ENCODE measurements around the gene FRMD4B. TPM values are rescaled to one million over a fixed set of nuclear protein-coding genes. Genes with fewer than 3 reads are reported as not detected.

The FRMD4B gene
- total RNA-seq, 4 donors from 2014 or later: 34.9 to 70.0 (median 38.5) TPM

- TF ChIP-seq, protein P1, sequence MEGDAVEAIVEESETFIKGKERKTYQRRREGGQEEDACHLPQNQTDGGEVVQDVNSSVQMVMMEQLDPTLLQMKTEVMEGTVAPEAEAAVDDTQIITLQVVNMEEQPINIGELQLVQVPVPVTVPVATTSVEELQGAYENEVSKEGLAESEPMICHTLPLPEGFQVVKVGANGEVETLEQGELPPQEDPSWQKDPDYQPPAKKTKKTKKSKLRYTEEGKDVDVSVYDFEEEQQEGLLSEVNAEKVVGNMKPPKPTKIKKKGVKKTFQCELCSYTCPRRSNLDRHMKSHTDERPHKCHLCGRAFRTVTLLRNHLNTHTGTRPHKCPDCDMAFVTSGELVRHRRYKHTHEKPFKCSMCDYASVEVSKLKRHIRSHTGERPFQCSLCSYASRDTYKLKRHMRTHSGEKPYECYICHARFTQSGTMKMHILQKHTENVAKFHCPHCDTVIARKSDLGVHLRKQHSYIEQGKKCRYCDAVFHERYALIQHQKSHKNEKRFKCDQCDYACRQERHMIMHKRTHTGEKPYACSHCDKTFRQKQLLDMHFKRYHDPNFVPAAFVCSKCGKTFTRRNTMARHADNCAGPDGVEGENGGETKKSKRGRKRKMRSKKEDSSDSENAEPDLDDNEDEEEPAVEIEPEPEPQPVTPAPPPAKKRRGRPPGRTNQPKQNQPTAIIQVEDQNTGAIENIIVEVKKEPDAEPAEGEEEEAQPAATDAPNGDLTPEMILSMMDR (IDR thresholded peaks at IDR 0.05; ENCODE audit: low read depth): no peak
Measured at GRCh38 chr3:69120879-69121464, 264.9 kb downstream of the FRMD4B start.

Data from subcutaneous adipose tissue (tissue), 4 donors.